Endodermal cell (in vitro differentiated cells): ENCODE results near the gene ARHGEF2. TPM values are rescaled to one million over a fixed set of nuclear protein-coding genes. Genes with fewer than 3 reads are reported as not detected.

Source experiments
- DNase-seq: peaks from one replicate; pipeline ENCODE4 v3.0.0-alpha.2; 2017
- H3K27ac ChIP-seq: 2 replicates; pipeline ENCODE4 v1.5.1; 2013; ENCODE audit warnings: mild to moderate bottlenecking, low read depth, low read length, moderate library complexity
- H3K27me3 ChIP-seq: 2 replicates; pipeline ENCODE4 v1.6.1; 2013; ENCODE audit warnings: mild to moderate bottlenecking, low read length, moderate library complexity; ENCODE audit not compliant: insufficient read depth, control insufficient read depth, poor library complexity, severe bottlenecking
- H3K36me3 ChIP-seq: 2 replicates; pipeline ENCODE4 v1.7.0; 2013; ENCODE audit warnings: mild to moderate bottlenecking, low read length, moderate library complexity; ENCODE audit not compliant: control insufficient read depth, insufficient read depth
- H3K4me1 ChIP-seq: one replicate; pipeline ENCODE4 v1.7.0; 2013; ENCODE audit warnings: low read length; ENCODE audit not compliant: control insufficient read depth, insufficient read depth
- H3K4me3 ChIP-seq: 2 replicates; pipeline ENCODE4 v1.5.1; 2013; ENCODE audit warnings: mild to moderate bottlenecking, low read length, moderate library complexity
- H3K9ac ChIP-seq: 2 replicates; pipeline ENCODE4 v1.6.1; 2013; ENCODE audit warnings: mild to moderate bottlenecking, low read length, moderate library complexity; ENCODE audit not compliant: poor library complexity, severe bottlenecking; ENCODE audit errors: extremely low read depth
- H3K9me3 ChIP-seq: 2 replicates; pipeline ENCODE4 v1.6.1; 2013; ENCODE audit warnings: mild to moderate bottlenecking, low read length, moderate library complexity; ENCODE audit not compliant: control insufficient read depth
- H3K27ac Mint-ChIP-seq: 2 replicates; pipeline ENCODE4 v1.8.0; 2020; ENCODE audit warnings: mixed read lengths
- H3K27me3 Mint-ChIP-seq: 2 replicates; pipeline ENCODE4 v1.8.0; 2021; ENCODE audit warnings: mild to moderate bottlenecking, mixed read lengths; ENCODE audit not compliant: insufficient read depth
- H3K36me3 Mint-ChIP-seq: 2 replicates; pipeline ENCODE4 v1.8.0; 2020; ENCODE audit warnings: low read depth, mixed read lengths
- H3K4me1 Mint-ChIP-seq: 2 replicates; pipeline ENCODE4 v1.8.0; 2020; ENCODE audit warnings: mixed read lengths
- H3K4me3 Mint-ChIP-seq: 2 replicates; pipeline ENCODE4 v1.8.0; 2020; ENCODE audit warnings: mild to moderate bottlenecking, moderate library complexity, mixed read lengths
- H3K9me3 Mint-ChIP-seq: 2 replicates; pipeline ENCODE4 v1.8.0; 2020; ENCODE audit warnings: mild to moderate bottlenecking, mixed read lengths
- CTCF ChIP-seq: fragments of 200-600 bp; sonication (generic); conservative IDR thresholded peaks from 2 replicates; pipeline ENCODE4 v1.5.0; 2021; ENCODE audit warnings: antibody characterized with exemption, mild to moderate bottlenecking
- WGBS, 2 experiments: methylation state at CpG; one replicate each; pipeline versions ENCODE4 v1.1.5 to v1.1.7; 2013; ENCODE audit warnings: missing lambda C conversion rate in 2 of 2, mixed read lengths in 1 of 2; ENCODE audit not compliant: insufficient coverage in 1 of 2, insufficient read length in 1 of 2; 5-methylcytosine and 5-hydroxymethylcytosine counted together
- total RNA-seq, 2 donors: library from RNA; stranded (reverse); fragmentation: NEBNext Ultra II Directional in 1 of 2; extraction: Animal tissue kit (Norgen Biotek cat#: 25700) in 1 of 2; gene quantifications; 2 replicates in 1 of 2; 3 replicates in 1 of 2; pipeline ENCODE4 v1.2.1, GENCODE V29; 2021

Gene ARHGEF2
- total RNA-seq, 2 donors from 2014 or later, result 134 to 147 TPM

- peaks cover 34% of the 10 kb centered on the region for H3K4me1 ChIP-seq
- peak overlapping the region; percentile 93 for H3K4me3 ChIP-seq
- Mint-ChIP-seq H3K36me3 (peaks cover 30% of the 10 kb centered on the region), H3K4me3 (peak overlapping the region; percentile 96), H3K27ac (peak overlapping the region; percentile 92), H3K9me3 (no peaks in the 10 kb centered on the region), H3K27me3 (no peaks in the 10 kb centered on the region), H3K4me1 (peaks cover 70% of the 10 kb centered on the region)
- peaks cover 32% of the 10 kb centered on the region for H3K36me3 ChIP-seq
- no peaks in the 10 kb centered on the region for H3K9me3 ChIP-seq
- no peak overlapping the region for H3K27ac ChIP-seq
- no peak for DNase-seq
- 81 to 91% methylated on average over 7 to 13 of the region's 13 CpGs for WGBS, 2 experiments
- no peaks in the 10 kb centered on the region for H3K27me3 ChIP-seq
- peak overlapping the region; percentile 79 for H3K9ac ChIP-seq
- peak; percentile 19 for TF ChIP-seq CTCF
These were observed 3.9 kb downstream of the ARHGEF2 start for GRCh38 chr1:155974208-155975115.

- Histone ChIP-seq H3K36me3 (peaks cover 39% of the 10 kb centered on the region), H3K27ac (no peak overlapping the region), H3K4me1 (peaks cover 38% of the 10 kb centered on the region), H3K9ac (no peak overlapping the region), H3K4me3 (no peak overlapping the region), H3K27me3 (no peaks in the 10 kb centered on the region), H3K9me3 (no peaks in the 10 kb centered on the region)
- Mint-ChIP-seq H3K36me3 (peaks cover 35% of the 10 kb centered on the region), H3K27me3 (no peaks in the 10 kb centered on the region), H3K9me3 (no peaks in the 10 kb centered on the region), H3K27ac (no peak overlapping the region), H3K4me1 (peaks cover 68% of the 10 kb centered on the region), H3K4me3 (peak overlapping the region; percentile 96)
- no peak for DNase-seq
- WGBS, 2 experiments, result 94 to 100% methylated on average over 2 to 3 of the region's 3 CpGs
- no peak for TF ChIP-seq CTCF
These were observed 4.6 kb downstream of the ARHGEF2 start for GRCh38 chr1:155973723-155974122.

- Histone ChIP-seq H3K9me3 (no peaks in the 10 kb centered on the region), H3K36me3 (peaks cover 55% of the 10 kb centered on the region), H3K27ac (no peak overlapping the region), H3K27me3 (no peaks in the 10 kb centered on the region), H3K4me3 (no peak overlapping the region), H3K9ac (no peak overlapping the region), H3K4me1 (peaks cover 52% of the 10 kb centered on the region)
- no peak overlapping the region for H3K4me3 Mint-ChIP-seq
- 92 to 95% methylated on average over 7 to 9 of the region's 9 CpGs for WGBS, 2 experiments
- H3K4me1 Mint-ChIP-seq, result peaks cover 80% of the 10 kb centered on the region
- no peak for TF ChIP-seq CTCF
- no peaks in the 10 kb centered on the region for H3K27me3 Mint-ChIP-seq
- H3K36me3 Mint-ChIP-seq, result peaks cover 43% of the 10 kb centered on the region
- peak overlapping the region; percentile 56 for H3K27ac Mint-ChIP-seq
- DNase-seq, result no peak
- no peaks in the 10 kb centered on the region for H3K9me3 Mint-ChIP-seq
These were observed 6.2 kb downstream of the ARHGEF2 start for GRCh38 chr1:155971910-155972809.
